NCI-H748 (cell line): ENCODE results near the gene RIPK1.
"Not testable (repeated sequence)": the region's sequence is repeated elsewhere in the genome, so short reads cannot be mapped to it uniquely, and the experiment has no call there.

Source experiments
- DNase-seq: peaks from one replicate; lab custom pipeline; 2025; ENCODE audit not compliant: unreplicated experiment; lab: John Stamatoyannopoulos, UW

The RIPK1 gene

GRCh38 chr6:3068329-3069214 lies at the start of gene RIPK1:
Gene RIPK1, plus strand, starts transcription at chr6:3068494. Its CDS starts 8,330 bp downstream, at chr6:3076824.
- DNase-seq, result peak; percentile 96

- no peak for DNase-seq
These were observed 49.2 kb upstream of the RIPK1 start for GRCh38 chr6:3019065-3019464.

- DNase-seq, result no peak
These were observed 48.5 kb upstream of the RIPK1 start for GRCh38 chr6:3019749-3020320.

GRCh38 chr6:3020976-3021598 lies 47.2 kb upstream of the RIPK1 start:
- not testable (repeated sequence) for DNase-seq

GRCh38 chr6:3022765-3023662 lies 45.3 kb upstream of the RIPK1 start:
- no peak for DNase-seq

- DNase-seq, result peak; percentile 86
These were observed 44.4 kb upstream of the RIPK1 start for GRCh38 chr6:3023663-3024483.

- no peak for DNase-seq
These were observed 41.3 kb upstream of the RIPK1 start for GRCh38 chr6:3026791-3027626.

GRCh38 chr6:3028156-3028555 lies 40.1 kb upstream of the RIPK1 start:
- not testable (repeated sequence) for DNase-seq

- peak; percentile 43 for DNase-seq
These were observed 36.2 kb upstream of the RIPK1 start for GRCh38 chr6:3031857-3032640.

GRCh38 chr6:3032986-3033385 lies 35.3 kb upstream of the RIPK1 start:
- no peak for DNase-seq

GRCh38 chr6:3033652-3034051 lies 34.6 kb upstream of the RIPK1 start:
- no peak for DNase-seq

GRCh38 chr6:3035397-3035796 lies 32.9 kb upstream of the RIPK1 start:
- no peak for DNase-seq

GRCh38 chr6:3036861-3037637 lies 31.2 kb upstream of the RIPK1 start:
- DNase-seq, result no peak

- DNase-seq, result no peak
These were observed 30.5 kb upstream of the RIPK1 start for GRCh38 chr6:3037638-3038365.

GRCh38 chr6:3039384-3039783 lies 28.9 kb upstream of the RIPK1 start:
- DNase-seq, result peak; percentile 98

GRCh38 chr6:3041147-3041546 lies 27.1 kb upstream of the RIPK1 start:
- DNase-seq, result no peak

GRCh38 chr6:3041606-3042005 lies 26.7 kb upstream of the RIPK1 start:
- DNase-seq, result no peak
